Measurements from ENCODE around the gene SCN3A. TPM values are rescaled to one million over a fixed set of nuclear protein-coding genes. Genes with fewer than 3 reads are reported as not detected.

SCN3A gene
- total and polyA plus RNA-seq, 11 donors, result 0.39 to 2.7 (median 1.1) TPM

GRCh38 chr2:165070076-165070475, 133.8 kb downstream of the SCN3A start:
- no peak for DNase-seq
- no peak for ATAC-seq
- no peak overlapping the region for H3K4me3 ChIP-seq
- peaks cover 0 to 6% (median 0%) of the 10 kb centered on the region in 12 donors for H3K4me1 ChIP-seq
- intact Hi-C loops (cut with DNase I), result no loop called here
- no peak overlapping the region for H3K27ac ChIP-seq
- H3K36me3 ChIP-seq, result no peaks in the 10 kb centered on the region
- peaks cover 0 to 13% (median 0%) of the 10 kb centered on the region in 12 donors for H3K9me3 ChIP-seq
- TF ChIP-seq CTCF (IDR thresholded peaks at IDR 0.05), result no peak
- TF ChIP-seq POLR2A (IDR thresholded peaks at IDR 0.05), result no peak
- WGBS, 4 donors, result 84 to 85% (median 85%) methylated on average over 9 of the region's 9 CpGs
- no peaks in the 10 kb centered on the region for H3K27me3 ChIP-seq

- no peak overlapping the region for H3K4me3 ChIP-seq
- WGBS, 4 donors, result 64 to 83% (median 69%) methylated on average over 1 of the region's 1 CpG
- no peak for DNase-seq
- H3K36me3 ChIP-seq, result no peaks in the 10 kb centered on the region
- H3K9me3 ChIP-seq, result peaks cover 0 to 6% (median 0%) of the 10 kb centered on the region in 12 donors
- no peaks in the 10 kb centered on the region for H3K27me3 ChIP-seq
- ATAC-seq, result no peak
- intact Hi-C loops (cut with DNase I), result no loop called here
- TF ChIP-seq POLR2A (IDR thresholded peaks at IDR 0.05) (no peak), CTCF (IDR thresholded peaks at IDR 0.05) (no peak)
- peaks cover 0 to 6% (median 0%) of the 10 kb centered on the region in 12 donors for H3K4me1 ChIP-seq
- no peak overlapping the region for H3K27ac ChIP-seq
Observed at GRCh38 chr2:165069151-165069550, 134.7 kb downstream of the SCN3A start.

- no peak overlapping the region for H3K27ac ChIP-seq
- H3K4me3 ChIP-seq, result peak overlapping the region in 7 of 12 donors; percentile 15 to 29 (median 22)
- TF ChIP-seq CTCF (IDR thresholded peaks at IDR 0.05) (no peak), POLR2A (IDR thresholded peaks at IDR 0.05) (no peak)
- intact Hi-C loops (cut with DNase I), result no loop called here
- no peak for DNase-seq
- no peaks in the 10 kb centered on the region for H3K36me3 ChIP-seq
- H3K4me1 ChIP-seq, result peaks cover 0 to 6% (median 0%) of the 10 kb centered on the region in 12 donors
- H3K27me3 ChIP-seq, result no peaks in the 10 kb centered on the region
- ATAC-seq, result no peak
- peaks cover 0 to under 1% (median 0%) of the 10 kb centered on the region in 12 donors for H3K9me3 ChIP-seq
Observed at GRCh38 chr2:165068487-165068757, 135.4 kb downstream of the SCN3A start.

GRCh38 chr2:165067643-165068486, 136.0 kb downstream of the SCN3A start:
- Histone ChIP-seq H3K4me1 (peaks cover 0 to 6% (median 0%) of the 10 kb centered on the region in 12 donors), H3K27ac (no peak overlapping the region), H3K27me3 (no peaks in the 10 kb centered on the region), H3K9me3 (no peaks in the 10 kb centered on the region), H3K4me3 (peak overlapping the region in 8 of 12 donors; percentile 15 to 29 (median 20)), H3K36me3 (no peaks in the 10 kb centered on the region)
- peak in 3 of 4 donors; percentile 80 to 81 (median 81) for ATAC-seq
- no peak for TF ChIP-seq POLR2A (IDR thresholded peaks at IDR 0.05)
- intact Hi-C loops (cut with DNase I), result no loop called here
- DNase-seq, result peak in 4 of 5 donors; percentile 42 to 62 (median 48)
- WGBS, 4 donors, result 7 to 12% (median 10%) methylated on average over 12 of the region's 12 CpGs
